ENCODE results near the gene PAPPA2. TPM values are rescaled to one million over a fixed set of nuclear protein-coding genes. Genes with fewer than 3 reads are reported as not detected.

The PAPPA2 gene
- total RNA-seq, 1 experiment from 2014 or later, result 0.03 TPM

DNA sequence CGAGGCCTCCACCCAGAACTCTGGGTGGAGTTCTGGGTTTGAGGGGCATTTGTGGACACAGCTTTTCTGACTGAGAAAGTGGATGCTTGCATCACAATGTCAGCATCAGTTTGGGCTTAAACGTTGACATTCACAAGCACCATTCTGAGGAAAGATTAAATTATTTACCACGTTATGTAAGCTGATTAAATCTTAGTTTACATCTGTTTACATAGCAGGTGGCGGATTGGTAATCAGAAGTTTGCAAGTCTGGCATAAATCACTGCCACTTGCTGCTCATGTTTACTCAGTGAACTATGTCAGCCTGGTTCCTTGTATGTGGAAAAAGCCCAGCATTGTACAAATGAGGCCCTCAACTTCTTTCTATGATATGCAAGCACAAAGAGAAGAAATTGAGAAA is 310.1 kb downstream of the PAPPA2 start:
- no peaks in the 10 kb centered on the region for H3K4me1 ChIP-seq (ENCODE audit: control insufficient read depth, insufficient read depth, low read length)
- DNase-seq (ENCODE audit: low read depth, low spot score) (no peak), ATAC-seq (no peak)
- no peaks in the 10 kb centered on the region for H3K36me3 ChIP-seq (ENCODE audit: control insufficient read depth, insufficient read depth, low read length)
- CTCF ChIA-PET, result no interaction called here
- no peak for TF ChIP-seq TCF7L2 (IDR thresholded peaks at IDR 0.05; ENCODE audit: low read depth, low read length)
- TF ChIP-seq, protein P1, sequence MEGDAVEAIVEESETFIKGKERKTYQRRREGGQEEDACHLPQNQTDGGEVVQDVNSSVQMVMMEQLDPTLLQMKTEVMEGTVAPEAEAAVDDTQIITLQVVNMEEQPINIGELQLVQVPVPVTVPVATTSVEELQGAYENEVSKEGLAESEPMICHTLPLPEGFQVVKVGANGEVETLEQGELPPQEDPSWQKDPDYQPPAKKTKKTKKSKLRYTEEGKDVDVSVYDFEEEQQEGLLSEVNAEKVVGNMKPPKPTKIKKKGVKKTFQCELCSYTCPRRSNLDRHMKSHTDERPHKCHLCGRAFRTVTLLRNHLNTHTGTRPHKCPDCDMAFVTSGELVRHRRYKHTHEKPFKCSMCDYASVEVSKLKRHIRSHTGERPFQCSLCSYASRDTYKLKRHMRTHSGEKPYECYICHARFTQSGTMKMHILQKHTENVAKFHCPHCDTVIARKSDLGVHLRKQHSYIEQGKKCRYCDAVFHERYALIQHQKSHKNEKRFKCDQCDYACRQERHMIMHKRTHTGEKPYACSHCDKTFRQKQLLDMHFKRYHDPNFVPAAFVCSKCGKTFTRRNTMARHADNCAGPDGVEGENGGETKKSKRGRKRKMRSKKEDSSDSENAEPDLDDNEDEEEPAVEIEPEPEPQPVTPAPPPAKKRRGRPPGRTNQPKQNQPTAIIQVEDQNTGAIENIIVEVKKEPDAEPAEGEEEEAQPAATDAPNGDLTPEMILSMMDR (IDR thresholded peaks at IDR 0.05), result no peak
- TF ChIP-seq, protein P2, sequence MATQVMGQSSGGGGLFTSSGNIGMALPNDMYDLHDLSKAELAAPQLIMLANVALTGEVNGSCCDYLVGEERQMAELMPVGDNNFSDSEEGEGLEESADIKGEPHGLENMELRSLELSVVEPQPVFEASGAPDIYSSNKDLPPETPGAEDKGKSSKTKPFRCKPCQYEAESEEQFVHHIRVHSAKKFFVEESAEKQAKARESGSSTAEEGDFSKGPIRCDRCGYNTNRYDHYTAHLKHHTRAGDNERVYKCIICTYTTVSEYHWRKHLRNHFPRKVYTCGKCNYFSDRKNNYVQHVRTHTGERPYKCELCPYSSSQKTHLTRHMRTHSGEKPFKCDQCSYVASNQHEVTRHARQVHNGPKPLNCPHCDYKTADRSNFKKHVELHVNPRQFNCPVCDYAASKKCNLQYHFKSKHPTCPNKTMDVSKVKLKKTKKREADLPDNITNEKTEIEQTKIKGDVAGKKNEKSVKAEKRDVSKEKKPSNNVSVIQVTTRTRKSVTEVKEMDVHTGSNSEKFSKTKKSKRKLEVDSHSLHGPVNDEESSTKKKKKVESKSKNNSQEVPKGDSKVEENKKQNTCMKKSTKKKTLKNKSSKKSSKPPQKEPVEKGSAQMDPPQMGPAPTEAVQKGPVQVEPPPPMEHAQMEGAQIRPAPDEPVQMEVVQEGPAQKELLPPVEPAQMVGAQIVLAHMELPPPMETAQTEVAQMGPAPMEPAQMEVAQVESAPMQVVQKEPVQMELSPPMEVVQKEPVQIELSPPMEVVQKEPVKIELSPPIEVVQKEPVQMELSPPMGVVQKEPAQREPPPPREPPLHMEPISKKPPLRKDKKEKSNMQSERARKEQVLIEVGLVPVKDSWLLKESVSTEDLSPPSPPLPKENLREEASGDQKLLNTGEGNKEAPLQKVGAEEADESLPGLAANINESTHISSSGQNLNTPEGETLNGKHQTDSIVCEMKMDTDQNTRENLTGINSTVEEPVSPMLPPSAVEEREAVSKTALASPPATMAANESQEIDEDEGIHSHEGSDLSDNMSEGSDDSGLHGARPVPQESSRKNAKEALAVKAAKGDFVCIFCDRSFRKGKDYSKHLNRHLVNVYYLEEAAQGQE (IDR thresholded peaks at IDR 0.05; ENCODE audit: insufficient read depth in 1 of 2, low read depth in 2 of 2, low read length in 1 of 2), result no peak
- TF ChIP-seq SIN3A (IDR thresholded peaks at IDR 0.05; ENCODE audit: borderline replicate concordance, insufficient read depth, low read depth, low read length), result no peak
- no peak for TF ChIP-seq POLR2AphosphoS5 (IDR thresholded peaks at IDR 0.05; ENCODE audit: low read depth, low read length)
- no peaks in the 10 kb centered on the region for H3K27me3 ChIP-seq (ENCODE audit: control insufficient read depth, insufficient read depth, low read length)
- intact Hi-C loops (cut with micrococcal nuclease; ENCODE audit: unreplicated experiment) (no loop called here), in situ Hi-C loops (cut with HindIII; ENCODE audit: low pct_unique_long_range_greater_than_20kb, low sequenced_read_pairs) (no loop called here)
- POLR2A ChIA-PET, result no interaction called here
- H3K9me3 ChIP-seq (ENCODE audit: control insufficient read depth, insufficient read depth, low read depth, low read length), result no peaks in the 10 kb centered on the region
- BruUV-seq (replicated peaks), result no TSS peak
- H3K27ac ChIP-seq (ENCODE audit: low read length), result no peak overlapping the region
- no peak overlapping the region for H3K4me3 ChIP-seq (ENCODE audit: low read depth in 2 of 2, low read length in 2 of 2)

DNA sequence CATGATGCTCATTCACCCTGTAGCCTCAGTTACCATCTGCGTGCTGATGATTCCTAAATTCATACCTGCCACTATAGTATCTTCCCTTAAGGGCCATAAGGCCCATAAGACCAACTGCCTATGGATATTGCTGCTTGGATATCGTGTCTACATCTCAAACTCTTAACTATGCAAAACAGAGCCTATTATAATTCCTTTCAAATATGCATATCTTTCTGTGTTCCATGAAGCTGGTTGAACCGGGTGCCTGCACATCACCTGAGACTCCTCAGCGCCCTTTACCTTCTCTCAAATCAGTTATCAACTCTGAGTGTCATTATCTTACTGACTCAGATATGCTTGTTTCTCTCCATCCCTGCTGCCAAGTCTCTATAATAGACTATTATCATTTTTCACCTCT is 311.2 kb downstream of the PAPPA2 start:
- in situ Hi-C loops (cut with HindIII; ENCODE audit: low pct_unique_long_range_greater_than_20kb, low sequenced_read_pairs) (no loop called here), intact Hi-C loops (cut with micrococcal nuclease; ENCODE audit: unreplicated experiment) (no loop called here)
- DNase-seq (ENCODE audit: low read depth, low spot score), result no peak
- ChIA-PET POLR2A (no interaction called here), CTCF (no interaction called here)
- TF ChIP-seq SIN3A (IDR thresholded peaks at IDR 0.05; ENCODE audit: borderline replicate concordance, insufficient read depth, low read depth, low read length) (no peak), POLR2AphosphoS5 (IDR thresholded peaks at IDR 0.05; ENCODE audit: low read depth, low read length) (no peak), TCF7L2 (IDR thresholded peaks at IDR 0.05; ENCODE audit: low read depth, low read length) (no peak)
- TF ChIP-seq, protein P1 (IDR thresholded peaks at IDR 0.05), result no peak
- TF ChIP-seq, protein P2 (IDR thresholded peaks at IDR 0.05; ENCODE audit: insufficient read depth in 1 of 2, low read depth in 2 of 2, low read length in 1 of 2), result no peak
- Histone ChIP-seq H3K9me3 (ENCODE audit: control insufficient read depth, insufficient read depth, low read depth, low read length) (no peaks in the 10 kb centered on the region), H3K4me3 (ENCODE audit: low read depth in 2 of 2, low read length in 2 of 2) (no peak overlapping the region), H3K27ac (ENCODE audit: low read length) (no peak overlapping the region), H3K36me3 (ENCODE audit: control insufficient read depth, insufficient read depth, low read length) (no peaks in the 10 kb centered on the region), H3K27me3 (ENCODE audit: control insufficient read depth, insufficient read depth, low read length) (no peaks in the 10 kb centered on the region), H3K4me1 (ENCODE audit: control insufficient read depth, insufficient read depth, low read length) (no peaks in the 10 kb centered on the region)
- no peak for ATAC-seq
- BruUV-seq (replicated peaks), result no TSS peak
